Panc1 (cell line): ENCODE measurements around the gene EGFL7. TPM values are rescaled to one million over a fixed set of nuclear protein-coding genes. Genes with fewer than 3 reads are reported as not detected.

ENCODE experiments used
- ATAC-seq: fragments of 200-7000 bp; cut with Tn5 transposase; 2 replicates; pipeline ENCODE4 v1.9.1; 2020; ENCODE audit warnings: mild to moderate bottlenecking, moderate library complexity
- BruUV-seq: library from RNA; stranded (reverse); fragments of 400-500 nt; replicated peaks from 2 replicates; lab custom pipeline; 2021; lab: Mats Ljungman, UMichigan
- CTCF ChIA-PET: fragments of 300-600 bp; sonication (Branson Sonifier 250); formaldehyde crosslinking; loops from one replicate; lab custom pipeline; 2022; ENCODE audit warnings: antibody characterized with exemption; lab: Charles Lee
- POLR2A ChIA-PET: fragments of 300-600 bp; sonication (Branson Sonifier 250); formaldehyde crosslinking; loops from one replicate; lab custom pipeline; 2022; ENCODE audit warnings: antibody characterized with exemption; lab: Charles Lee
- DNase-seq: peaks from one replicate; pipeline ENCODE4 v3.0.0-alpha.2; 2010; ENCODE audit warnings: low read depth, low spot score
- H3K27ac ChIP-seq: 2 replicates; pipeline ENCODE4 v1.5.1; 2011; ENCODE audit warnings: mild to moderate bottlenecking, low read length, inconsistent platforms
- H3K27me3 ChIP-seq: fragments of 200-500 bp; sonication (Bioruptor generic); 2 replicates; pipeline ENCODE4 v1.6.0; 2014; ENCODE audit warnings: low read length, inconsistent platforms; ENCODE audit not compliant: control insufficient read depth, insufficient read depth
- H3K36me3 ChIP-seq: fragments of 200-500 bp; sonication (Bioruptor generic); 2 replicates; pipeline ENCODE4 v1.5.1; 2014; ENCODE audit warnings: inconsistent platforms, mild to moderate bottlenecking, low read length, moderate library complexity; ENCODE audit not compliant: control insufficient read depth, insufficient read depth
- H3K4me1 ChIP-seq: 2 replicates; pipeline ENCODE4 v1.5.1; 2011; ENCODE audit warnings: inconsistent platforms, mild to moderate bottlenecking, low read length, moderate library complexity; ENCODE audit not compliant: control insufficient read depth, insufficient read depth
- H3K4me3 ChIP-seq, 2 experiments: 2 replicates each; pipeline ENCODE4 v1.5.1; 2011 to 2012; ENCODE audit warnings: low read depth in 2 of 2, low read length in 2 of 2, mild to moderate bottlenecking in 2 of 2, inconsistent platforms in 1 of 2, moderate library complexity in 1 of 2
- H3K9me3 ChIP-seq: fragments of 200-500 bp; sonication (Bioruptor generic); 2 replicates; pipeline ENCODE4 v1.5.1; 2014; ENCODE audit warnings: low read depth, mild to moderate bottlenecking, inconsistent platforms, low read length, moderate library complexity; ENCODE audit not compliant: control insufficient read depth, insufficient read depth
- POLR2AphosphoS5 ChIP-seq: IDR thresholded peaks from 2 replicates; pipeline ENCODE4 v1.6.1; 2012; ENCODE audit warnings: mild to moderate bottlenecking, low read depth, low read length, moderate library complexity
- SIN3A ChIP-seq: IDR thresholded peaks from 2 replicates; pipeline ENCODE4 v1.6.1; 2012; ENCODE audit warnings: low read depth, mild to moderate bottlenecking, low read length, moderate library complexity, borderline replicate concordance; ENCODE audit not compliant: insufficient read depth
- TCF7L2 ChIP-seq: IDR thresholded peaks from 2 replicates; pipeline ENCODE4 v1.6.1; 2011; ENCODE audit warnings: mild to moderate bottlenecking, low read depth, low read length, inconsistent platforms
- in situ Hi-C: cut with HindIII; loops from 2 replicates; pipeline ENCODE4 v1.10.0; 2016; ENCODE audit warnings: low sequenced_read_pairs, low pct_unique_long_range_greater_than_20kb
- intact Hi-C: fragments of 100-400 bp; cut with micrococcal nuclease; formaldehyde crosslinking; loops from one replicate; pipeline ENCODE4 v1.10.0; 2022; ENCODE audit not compliant: unreplicated experiment
- total RNA-seq: library from RNA; stranded (reverse); gene quantifications from one replicate; pipeline ENCODE4 v1.2.1, GENCODE V29; 2021; ENCODE audit not compliant: unreplicated experiment
- TF ChIP-seq, protein P1 (sequence below): fragments of 450-650 bp; IDR thresholded peaks from 2 replicates; pipeline ENCODE4 v1.5.1; 2017; ENCODE audit warnings: mild to moderate bottlenecking
- TF ChIP-seq, protein P2 (sequence below), 2 experiments: IDR thresholded peaks; 2 replicates each; pipeline ENCODE4 v1.6.1; 2011 to 2012; ENCODE audit warnings: low read depth in 2 of 2, control low read depth in 1 of 2, low read length in 1 of 2, mild to moderate bottlenecking in 1 of 2, moderate library complexity in 1 of 2; ENCODE audit not compliant: insufficient read depth in 1 of 2

Gene EGFL7
- total RNA-seq, 1 experiment from 2014 or later = 42.3 TPM

DNA sequence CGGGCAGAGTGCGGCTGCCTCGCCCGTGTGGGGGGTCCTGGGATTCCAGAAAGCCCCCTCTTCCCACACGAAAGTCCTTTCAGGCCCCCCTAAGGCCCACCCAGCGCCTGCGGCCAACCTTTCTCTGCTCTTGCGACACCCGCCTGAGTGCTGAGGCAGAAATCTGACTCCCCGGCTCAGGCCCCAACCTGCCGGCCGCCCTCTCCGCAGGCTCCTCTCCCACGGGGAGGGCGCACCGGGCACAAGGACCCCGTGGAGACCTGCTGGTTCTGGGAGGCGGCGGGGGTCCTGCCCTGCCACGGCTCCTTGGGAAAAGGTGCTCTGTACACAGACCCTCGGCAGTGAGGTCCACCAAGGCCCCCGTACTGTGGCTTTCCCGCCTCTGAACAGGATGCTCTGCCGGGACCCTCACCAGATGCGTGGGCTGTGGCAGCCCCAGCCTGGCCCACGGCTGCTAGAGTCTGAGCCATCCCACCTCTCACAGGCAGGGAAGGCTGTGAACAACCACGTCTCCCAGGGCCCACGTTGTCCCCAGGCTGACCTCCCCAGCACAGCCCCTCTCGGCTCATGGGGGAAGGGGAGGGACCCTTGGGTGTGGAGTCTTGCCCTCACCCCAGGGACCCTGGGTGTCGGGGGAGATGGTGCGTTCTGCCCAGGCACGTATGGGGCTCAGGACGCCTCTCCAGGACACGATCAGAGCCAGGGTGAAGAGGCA lies 41.5 kb upstream of the EGFL7 start:
- DNase-seq (no peak), ATAC-seq (no peak)
- no peak for TF ChIP-seq TCF7L2
- TF ChIP-seq, protein P1, sequence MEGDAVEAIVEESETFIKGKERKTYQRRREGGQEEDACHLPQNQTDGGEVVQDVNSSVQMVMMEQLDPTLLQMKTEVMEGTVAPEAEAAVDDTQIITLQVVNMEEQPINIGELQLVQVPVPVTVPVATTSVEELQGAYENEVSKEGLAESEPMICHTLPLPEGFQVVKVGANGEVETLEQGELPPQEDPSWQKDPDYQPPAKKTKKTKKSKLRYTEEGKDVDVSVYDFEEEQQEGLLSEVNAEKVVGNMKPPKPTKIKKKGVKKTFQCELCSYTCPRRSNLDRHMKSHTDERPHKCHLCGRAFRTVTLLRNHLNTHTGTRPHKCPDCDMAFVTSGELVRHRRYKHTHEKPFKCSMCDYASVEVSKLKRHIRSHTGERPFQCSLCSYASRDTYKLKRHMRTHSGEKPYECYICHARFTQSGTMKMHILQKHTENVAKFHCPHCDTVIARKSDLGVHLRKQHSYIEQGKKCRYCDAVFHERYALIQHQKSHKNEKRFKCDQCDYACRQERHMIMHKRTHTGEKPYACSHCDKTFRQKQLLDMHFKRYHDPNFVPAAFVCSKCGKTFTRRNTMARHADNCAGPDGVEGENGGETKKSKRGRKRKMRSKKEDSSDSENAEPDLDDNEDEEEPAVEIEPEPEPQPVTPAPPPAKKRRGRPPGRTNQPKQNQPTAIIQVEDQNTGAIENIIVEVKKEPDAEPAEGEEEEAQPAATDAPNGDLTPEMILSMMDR = no peak
- no peak for TF ChIP-seq SIN3A
- TF ChIP-seq POLR2AphosphoS5 = no peak
- TF ChIP-seq, protein P2, sequence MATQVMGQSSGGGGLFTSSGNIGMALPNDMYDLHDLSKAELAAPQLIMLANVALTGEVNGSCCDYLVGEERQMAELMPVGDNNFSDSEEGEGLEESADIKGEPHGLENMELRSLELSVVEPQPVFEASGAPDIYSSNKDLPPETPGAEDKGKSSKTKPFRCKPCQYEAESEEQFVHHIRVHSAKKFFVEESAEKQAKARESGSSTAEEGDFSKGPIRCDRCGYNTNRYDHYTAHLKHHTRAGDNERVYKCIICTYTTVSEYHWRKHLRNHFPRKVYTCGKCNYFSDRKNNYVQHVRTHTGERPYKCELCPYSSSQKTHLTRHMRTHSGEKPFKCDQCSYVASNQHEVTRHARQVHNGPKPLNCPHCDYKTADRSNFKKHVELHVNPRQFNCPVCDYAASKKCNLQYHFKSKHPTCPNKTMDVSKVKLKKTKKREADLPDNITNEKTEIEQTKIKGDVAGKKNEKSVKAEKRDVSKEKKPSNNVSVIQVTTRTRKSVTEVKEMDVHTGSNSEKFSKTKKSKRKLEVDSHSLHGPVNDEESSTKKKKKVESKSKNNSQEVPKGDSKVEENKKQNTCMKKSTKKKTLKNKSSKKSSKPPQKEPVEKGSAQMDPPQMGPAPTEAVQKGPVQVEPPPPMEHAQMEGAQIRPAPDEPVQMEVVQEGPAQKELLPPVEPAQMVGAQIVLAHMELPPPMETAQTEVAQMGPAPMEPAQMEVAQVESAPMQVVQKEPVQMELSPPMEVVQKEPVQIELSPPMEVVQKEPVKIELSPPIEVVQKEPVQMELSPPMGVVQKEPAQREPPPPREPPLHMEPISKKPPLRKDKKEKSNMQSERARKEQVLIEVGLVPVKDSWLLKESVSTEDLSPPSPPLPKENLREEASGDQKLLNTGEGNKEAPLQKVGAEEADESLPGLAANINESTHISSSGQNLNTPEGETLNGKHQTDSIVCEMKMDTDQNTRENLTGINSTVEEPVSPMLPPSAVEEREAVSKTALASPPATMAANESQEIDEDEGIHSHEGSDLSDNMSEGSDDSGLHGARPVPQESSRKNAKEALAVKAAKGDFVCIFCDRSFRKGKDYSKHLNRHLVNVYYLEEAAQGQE (IDR thresholded peaks at IDR 0.05; ENCODE audit: insufficient read depth in 1 of 2, low read depth in 2 of 2, low read length in 1 of 2) = no peak
- in situ Hi-C loops = no loop called here
- POLR2A ChIA-PET = no interaction called here
- Histone ChIP-seq H3K4me3 (no peak overlapping the region), H3K27ac (no peak overlapping the region), H3K36me3 (no peaks in the 10 kb centered on the region), H3K4me1 (peaks cover 14% of the 10 kb centered on the region), H3K9me3 (no peaks in the 10 kb centered on the region), H3K27me3 (no peaks in the 10 kb centered on the region)
- no TSS peak for BruUV-seq
- intact Hi-C loops = no loop called here
- CTCF ChIA-PET = no interaction called here

DNA sequence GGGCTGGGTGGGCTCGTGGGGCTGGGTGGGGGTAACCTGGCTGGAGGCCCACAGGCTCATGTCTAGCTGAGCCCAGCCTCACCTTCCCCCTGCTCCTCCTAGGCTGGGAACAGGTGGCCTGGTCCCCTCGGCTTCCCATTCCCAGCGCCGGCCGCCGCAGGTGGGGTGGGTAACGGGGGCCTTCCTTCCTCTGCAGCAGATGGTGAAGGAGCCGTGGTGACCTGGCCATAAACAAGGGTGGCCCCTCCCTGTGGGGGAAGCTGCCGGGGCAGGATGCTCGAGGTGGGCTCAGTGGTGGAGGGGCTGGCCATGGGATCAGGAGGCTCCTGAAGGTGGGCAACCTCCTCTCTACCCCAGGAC lies 41.0 kb upstream of the EGFL7 start:
- ChIA-PET CTCF (no interaction called here), POLR2A (no interaction called here)
- Histone ChIP-seq H3K36me3 (no peaks in the 10 kb centered on the region), H3K4me1 (peaks cover 14% of the 10 kb centered on the region), H3K27ac (no peak overlapping the region), H3K4me3 (no peak overlapping the region), H3K9me3 (no peaks in the 10 kb centered on the region), H3K27me3 (no peaks in the 10 kb centered on the region)
- TF ChIP-seq SIN3A (no peak), TCF7L2 (no peak), POLR2AphosphoS5 (no peak)
- TF ChIP-seq, protein P2 (IDR thresholded peaks at IDR 0.05; ENCODE audit: insufficient read depth in 1 of 2, low read depth in 2 of 2, low read length in 1 of 2) = no peak
- TF ChIP-seq, protein P1 = no peak
- ATAC-seq = no peak
- DNase-seq = no peak
- in situ Hi-C loops (no loop called here), intact Hi-C loops (no loop called here)
- BruUV-seq = no TSS peak
